Vagina (tissue), 2 donors: ENCODE measurements around the gene DDIT4.

Source experiments
- CTCF ChIP-seq, 3 experiments: fragments of 450-650 bp in 2 of 3; fragments of 200-600 bp in 1 of 3; sonication (generic) in 1 of 3; IDR thresholded peaks; one replicate each; pipeline ENCODE4 v1.5.1; 2017 to 2019; ENCODE audit warnings: antibody characterized with exemption in 3 of 3, mild to moderate bottlenecking in 2 of 3, moderate library complexity in 2 of 3
- POLR2A ChIP-seq, 2 donors: fragments of 450-650 bp; IDR thresholded peaks; one replicate each; pipeline ENCODE4 v1.6.1; 2017; ENCODE audit warnings: antibody characterized with exemption in 2 of 2, mild to moderate bottlenecking in 2 of 2, moderate library complexity in 2 of 2
- POLR2AphosphoS5 ChIP-seq, 2 donors: sonication (generic); formaldehyde crosslinking; IDR thresholded peaks; one replicate each; pipeline ENCODE4 v1.9.0; 2017; ENCODE audit warnings: antibody characterized with exemption in 2 of 2, mild to moderate bottlenecking in 2 of 2, low read depth in 1 of 2; ENCODE audit not compliant: insufficient read depth in 1 of 2

DNA sequence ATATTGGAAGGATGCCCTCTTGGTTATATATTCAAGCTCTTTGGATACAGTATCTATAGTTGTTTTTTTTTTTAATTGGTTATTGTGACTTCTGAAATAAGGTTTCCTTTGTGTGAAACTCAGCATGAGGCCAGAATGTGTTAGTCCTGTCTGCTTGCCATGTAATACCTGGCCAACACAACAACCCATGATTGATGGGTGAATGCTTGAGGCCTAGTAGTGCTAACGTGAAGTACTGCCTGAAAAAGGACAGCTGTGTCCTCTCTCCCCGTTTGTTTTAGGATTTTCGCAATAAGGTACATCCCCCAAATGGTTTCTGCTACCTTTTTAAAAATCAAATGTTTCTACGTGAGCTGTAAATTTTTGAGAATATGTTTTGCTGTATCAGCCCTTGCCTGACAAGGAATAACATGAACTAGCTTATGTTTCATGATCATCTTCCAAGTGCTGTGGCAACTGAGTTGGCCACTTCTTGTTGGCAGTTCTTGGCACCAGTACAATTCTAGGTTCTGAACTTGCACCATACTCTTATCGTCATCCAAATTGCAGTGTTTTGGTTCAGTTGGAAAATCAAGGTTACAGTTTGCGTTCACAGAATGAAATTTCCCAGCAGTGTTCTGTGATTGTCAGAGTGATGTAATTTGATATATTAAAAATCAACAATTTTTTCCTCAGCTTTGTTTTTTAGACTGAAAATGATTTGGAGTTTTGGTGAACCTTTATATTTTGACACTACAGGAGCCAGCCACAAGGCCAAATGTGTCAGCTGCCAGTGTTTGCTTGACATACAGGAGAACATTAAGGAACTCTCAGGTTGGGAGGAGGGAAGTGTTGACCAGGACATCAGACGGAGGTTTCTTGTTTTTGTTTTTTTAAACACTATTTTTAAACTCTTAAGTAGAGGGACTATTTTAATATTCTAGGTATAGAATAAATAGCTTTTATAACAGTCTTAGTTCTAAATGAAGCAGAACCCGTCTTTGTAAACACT, 44.2 kb upstream of the DDIT4 start:
- TF ChIP-seq CTCF (IDR thresholded peaks at IDR 0.05) (no peak), POLR2AphosphoS5 (IDR thresholded peaks at IDR 0.05; ENCODE audit: insufficient read depth in 1 of 2, low read depth in 1 of 2) (no peak), POLR2A (IDR thresholded peaks at IDR 0.05) (no peak)
